Stimulated activated CD8-positive, alpha-beta memory T cell treated with anti-CD3 and anti-CD28 coated beads, Interleukin-4, amount 100 ng/mL, for 1 hour (primary cell): Measurements from ENCODE around the gene AP3B2.

Experiments used
- DNase-seq, 2 donors: peaks; one replicate each; pipeline ENCODE4 v3.0.0-alpha.2; 2020; ENCODE audit warnings: low read depth in 2 of 2, low spot score in 1 of 2

Gene AP3B2

DNA sequence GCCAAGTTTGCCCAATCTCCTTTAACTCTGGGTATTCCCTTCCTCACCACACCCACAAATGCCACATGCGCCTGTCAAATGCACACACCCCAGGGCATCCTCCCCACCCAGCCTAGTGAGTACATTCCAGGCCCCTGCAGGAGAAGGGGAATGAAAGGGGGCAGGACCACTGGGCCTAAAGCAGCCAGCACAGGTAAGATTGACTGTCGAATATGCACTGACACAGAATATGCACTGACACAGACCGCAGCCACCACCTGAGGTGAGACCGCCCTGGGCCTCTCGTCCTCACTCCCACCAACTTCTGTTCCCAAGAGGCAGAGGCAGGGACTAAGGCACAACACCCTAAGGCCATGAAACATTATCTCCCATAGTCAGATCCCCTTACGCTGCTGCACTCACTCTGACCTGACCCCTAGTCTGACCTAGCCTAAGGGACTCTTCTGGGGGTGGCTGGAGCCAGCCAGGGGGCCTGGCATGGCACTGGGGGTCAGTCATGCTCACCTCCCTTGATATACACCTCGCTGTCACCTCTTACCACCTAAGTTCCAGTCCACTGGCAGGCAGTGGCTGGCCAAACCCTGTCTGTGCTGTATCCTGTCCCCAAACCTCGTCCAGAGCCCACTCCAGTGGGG lies 10.8 kb downstream of the AP3B2 start:
- DNase-seq: no peak

DNA sequence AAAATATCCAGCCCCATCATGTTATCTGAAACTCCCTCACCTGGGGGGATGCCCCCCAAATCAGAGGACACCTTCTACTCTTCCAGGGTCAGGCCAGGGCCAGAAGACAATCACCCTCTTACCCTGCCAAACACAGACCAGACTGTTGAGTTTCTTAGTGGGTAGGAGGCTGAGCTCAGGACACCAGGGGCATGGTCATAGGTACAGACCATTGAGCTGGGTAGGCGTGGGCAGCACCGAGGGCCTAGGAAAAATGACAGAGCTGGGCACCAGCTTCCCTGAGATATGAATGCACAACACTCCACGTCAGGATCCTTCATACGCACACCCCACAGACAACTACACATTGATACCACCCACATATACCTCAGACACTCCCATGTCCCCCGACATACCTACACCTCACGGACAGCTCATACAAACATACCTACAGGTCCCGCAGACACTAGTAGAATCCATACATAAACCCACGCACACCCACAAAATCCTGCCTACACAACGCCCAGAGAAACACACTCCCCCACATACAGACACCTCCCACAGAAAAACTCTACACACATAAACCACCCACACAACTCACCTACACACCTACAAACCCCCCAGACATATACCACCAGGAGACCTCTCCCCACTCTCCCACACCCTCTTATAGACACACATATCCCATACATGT lies 11.8 kb downstream of the AP3B2 start:
- DNase-seq: no peak

DNA sequence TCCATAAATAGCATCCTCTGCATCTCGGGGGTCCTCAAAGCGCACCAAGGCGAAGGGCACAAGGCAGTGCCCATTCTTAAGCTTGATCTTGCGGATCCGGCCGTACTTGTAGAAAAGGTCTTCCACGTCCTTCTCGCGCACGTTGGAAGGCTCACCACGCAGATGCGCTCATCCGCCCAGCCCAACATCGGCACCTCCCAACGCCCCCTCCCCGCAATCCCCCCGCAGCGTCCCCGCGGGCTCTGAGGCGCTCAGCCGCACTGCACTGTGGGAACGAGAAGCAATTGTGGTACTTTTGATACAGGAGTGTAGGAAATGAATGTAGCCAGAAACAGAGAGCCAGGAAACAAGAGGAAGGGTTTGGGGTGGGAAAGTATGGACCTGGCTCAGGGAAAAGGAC lies 17.5 kb downstream of the AP3B2 start:
- DNase-seq: no peak

DNA sequence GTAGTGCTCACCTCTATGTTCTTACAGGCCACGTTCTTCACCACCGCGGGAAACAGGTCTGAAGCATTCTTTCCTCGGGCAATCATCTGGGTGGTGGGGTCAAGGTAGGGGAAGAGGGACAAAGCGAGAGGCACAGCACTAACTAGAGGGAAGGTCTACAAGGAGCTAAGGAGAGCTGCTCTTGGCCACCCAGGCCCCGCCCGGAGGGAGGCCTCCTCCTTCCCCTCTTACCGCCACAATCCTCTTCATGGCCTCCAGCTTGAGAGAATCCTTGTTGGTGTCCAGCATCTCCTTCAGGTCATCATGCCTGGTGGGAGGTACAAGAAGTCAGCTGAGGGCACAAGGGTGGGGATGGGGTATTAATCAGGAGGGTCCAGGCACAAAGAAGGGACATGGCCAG lies 20.5 kb downstream of the AP3B2 start:
- DNase-seq: no peak

DNA sequence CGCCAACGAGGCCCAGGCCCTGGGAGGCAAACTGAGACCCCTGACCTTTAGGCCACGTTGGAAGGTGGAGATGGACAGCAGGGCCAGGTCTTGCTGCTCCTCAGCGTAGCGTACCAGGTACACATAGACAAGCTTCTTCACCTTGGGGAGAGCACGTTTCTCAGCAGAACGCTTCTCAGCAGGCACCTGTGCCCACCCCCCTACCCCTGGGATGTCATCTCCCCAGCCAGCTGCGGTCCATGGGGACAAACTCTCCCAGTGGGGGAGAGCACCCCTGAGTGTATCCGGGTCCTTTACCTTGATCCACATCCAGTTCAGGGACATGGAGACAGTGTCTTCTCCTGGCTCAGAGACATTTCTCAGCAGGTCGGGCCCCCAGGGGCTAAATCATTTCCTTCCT lies 21.0 kb downstream of the AP3B2 start:
- no peak for DNase-seq

DNA sequence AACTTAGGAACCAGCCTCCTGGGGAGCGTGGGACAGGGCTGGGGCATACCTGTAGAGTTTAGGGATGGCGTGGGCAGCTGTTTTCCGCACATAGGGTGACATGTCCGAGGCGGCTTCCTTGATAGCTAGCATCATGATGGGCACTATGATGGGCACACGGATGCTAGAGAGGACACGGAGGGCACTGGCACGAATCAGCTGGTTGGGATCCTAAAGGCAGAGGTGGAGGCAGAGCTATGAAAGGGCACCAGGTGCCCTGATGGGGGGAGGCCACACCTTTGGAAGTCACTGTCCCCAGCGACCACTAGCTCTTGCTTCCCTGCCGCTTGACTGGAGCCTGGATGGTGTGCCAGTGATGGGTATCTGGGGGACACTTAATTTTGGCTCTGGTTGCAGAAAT lies 28.3 kb downstream of the AP3B2 start:
- DNase-seq: no peak

DNA sequence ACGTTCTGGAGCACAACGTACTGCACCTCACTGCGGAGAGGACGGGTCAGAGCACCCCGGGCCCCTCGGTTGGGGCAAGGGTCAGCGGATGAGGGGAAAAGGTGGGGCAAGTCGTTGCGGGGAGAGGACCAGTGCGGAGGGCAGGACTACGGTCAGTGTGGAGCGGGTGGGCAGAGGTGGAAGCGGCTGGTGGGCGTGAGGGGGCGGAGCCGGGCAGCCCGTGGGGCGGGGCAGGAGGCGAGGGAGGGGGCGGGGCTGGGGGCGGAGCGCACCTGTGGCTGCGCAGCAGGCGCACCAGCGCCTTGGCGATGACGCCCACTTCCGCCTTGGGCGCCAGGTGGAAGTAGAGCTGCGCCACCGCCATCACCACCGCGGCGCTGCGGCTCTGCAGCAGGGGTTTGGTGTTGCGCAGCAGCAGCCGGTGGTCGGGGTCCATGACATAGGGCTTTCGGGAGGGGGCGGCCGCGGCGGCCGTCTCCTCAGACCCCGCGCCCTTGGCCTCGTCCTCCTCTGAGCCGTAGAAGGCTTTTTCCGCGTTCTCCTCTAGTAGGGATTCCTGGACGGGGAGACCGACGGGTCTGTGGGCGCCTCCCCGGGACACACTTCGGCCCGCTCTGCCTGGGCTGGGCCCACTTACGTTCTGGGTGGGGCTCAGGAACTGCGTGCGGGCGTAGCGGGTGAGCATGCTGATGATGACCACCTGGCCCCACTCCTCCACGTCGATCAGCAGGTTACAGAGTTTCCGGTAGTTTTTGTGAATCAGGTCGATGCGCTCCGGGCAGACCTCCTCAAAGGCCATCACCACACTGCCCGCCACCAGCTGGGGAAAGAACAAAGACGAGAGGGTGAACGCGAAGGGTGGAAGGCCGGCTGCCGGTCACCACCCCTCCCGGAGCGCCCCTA lies 29.2 kb downstream of the AP3B2 start:
- DNase-seq: peak; percentile 42 to 55

DNA sequence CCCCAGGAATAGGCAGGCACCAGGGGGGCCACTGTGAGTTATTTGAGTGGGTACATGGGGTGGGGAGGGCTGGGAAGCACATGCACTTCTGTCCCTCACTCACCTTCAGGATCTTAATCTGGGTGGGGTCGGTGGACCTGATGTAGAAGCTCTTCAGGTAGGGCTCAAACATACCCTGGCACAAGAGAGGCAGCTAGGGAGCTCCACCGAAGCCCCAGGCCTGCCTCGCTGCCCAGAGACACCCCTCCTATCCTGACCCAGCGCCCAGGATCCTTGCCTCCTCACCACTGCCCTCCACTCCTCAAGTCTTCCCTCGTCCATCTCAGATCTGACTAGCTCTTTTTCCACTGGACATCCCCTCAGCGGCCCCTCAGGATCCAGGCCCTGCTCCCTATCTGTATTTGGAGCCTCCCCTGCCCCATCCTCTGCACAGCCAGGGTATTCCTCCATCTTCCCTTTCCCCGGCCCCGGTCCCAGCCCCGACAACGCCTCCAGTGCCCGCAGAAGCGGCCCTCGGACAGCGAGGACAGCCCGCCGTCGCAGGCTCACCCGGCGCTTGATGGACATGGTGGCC lies 30.0 kb downstream of the AP3B2 start:
- DNase-seq: no peak

DNA sequence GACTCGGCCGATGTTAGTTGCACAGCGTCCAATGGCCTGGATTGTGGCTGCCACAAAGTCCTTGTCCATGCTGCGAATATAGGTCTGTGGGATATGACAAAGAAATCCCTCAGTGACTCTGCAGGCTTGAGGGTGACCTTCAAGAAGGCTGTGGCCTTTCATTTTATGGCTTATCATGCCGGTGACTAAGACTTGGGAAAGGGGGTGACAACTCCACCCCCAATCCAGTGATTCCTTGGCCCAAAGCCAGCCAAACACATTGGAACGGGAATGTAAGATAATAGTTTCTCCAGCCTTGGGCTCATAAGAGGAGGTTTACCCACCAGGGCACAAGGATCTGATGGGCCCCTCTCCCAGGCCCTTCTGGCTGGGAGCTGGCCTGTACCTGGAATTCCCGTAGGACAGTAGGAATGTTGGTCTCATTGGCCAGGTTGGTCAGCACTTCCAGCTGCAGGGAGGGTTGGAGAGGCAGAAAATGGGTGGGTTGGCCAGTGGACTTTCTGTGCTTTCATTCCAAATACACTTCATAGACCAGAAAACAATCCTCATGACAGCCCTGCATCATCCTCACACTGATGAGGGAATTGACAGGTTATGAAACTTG lies 31.9 kb downstream of the AP3B2 start:
- DNase-seq: no peak

DNA sequence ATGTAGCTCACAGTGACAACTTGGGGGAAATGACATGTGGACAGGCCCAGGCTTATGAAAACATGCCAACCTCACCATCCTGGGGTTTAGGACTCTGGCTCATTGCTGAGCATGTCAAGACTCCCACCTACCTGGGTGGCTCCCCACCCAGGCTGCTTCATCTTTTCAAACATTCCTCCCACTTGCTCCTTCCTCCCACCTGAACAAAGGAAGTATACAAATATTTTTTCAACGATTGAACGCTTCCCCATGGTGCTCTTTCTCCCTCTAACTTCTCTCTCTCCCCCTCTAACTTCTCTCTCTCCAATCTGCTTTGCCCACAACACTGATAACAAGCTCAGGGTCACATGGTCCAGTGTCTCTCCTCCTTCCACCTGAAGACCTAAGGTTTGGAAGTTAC lies 34.8 kb downstream of the AP3B2 start:
- DNase-seq: no peak

DNA sequence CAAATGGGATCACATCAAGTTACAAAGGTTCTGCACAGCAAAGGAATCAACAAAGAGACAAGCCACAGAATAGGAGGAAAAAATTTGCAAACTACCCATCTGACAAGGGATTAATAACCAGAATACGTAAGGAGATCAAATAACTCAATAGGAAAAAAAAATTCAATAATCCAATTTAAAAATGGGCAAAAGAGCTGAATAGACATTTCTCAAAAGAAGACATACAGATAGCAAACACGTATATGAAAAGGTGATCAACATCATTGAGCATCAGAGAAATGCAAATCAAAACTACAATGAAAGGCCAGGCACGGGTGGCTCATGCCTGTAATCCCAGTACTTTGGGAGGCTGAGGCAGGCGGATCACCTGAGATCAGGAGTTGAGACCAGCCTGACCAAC lies 39.0 kb downstream of the AP3B2 start:
- DNase-seq: no peak

DNA sequence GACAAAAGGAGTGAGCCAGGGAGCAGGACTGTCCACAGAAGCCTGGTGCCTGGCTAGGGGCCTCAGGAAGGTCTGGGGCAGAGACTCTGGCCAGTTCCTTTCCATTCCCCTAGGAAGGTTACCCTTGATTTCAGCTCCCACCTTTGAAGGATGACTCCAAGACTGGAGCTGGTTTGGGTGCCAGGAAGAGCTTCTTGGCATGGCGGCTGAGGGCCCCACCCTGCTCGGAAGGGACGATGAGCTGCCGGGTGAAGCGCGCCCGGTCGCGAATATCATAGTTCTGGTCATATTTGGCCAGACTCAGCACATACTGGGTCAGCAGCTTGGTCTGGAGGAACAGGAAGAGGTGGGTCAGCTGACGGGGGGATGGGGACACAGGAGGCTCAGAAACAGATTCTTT lies 43.1 kb downstream of the AP3B2 start:
- DNase-seq: no peak

DNA sequence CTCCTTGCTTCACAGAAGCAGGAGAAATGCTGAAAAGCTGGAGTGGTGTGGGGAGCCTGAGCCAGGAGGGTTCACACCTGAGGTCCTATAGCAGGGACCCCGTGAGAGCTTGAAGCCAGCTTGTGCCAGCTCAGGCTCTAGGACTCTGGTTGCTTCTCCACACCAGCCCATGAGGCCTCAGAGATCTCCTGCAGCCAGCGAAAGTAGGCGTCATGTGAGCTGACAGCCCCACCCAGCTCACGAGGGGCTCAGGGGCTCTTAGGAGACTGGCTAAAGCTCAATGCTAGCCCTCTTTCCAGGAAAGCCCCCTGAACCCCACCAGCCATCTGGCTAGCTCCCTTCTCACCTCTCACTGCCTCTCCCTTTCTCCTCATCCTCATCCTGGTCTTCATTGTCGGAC lies 45.7 kb downstream of the AP3B2 start:
- DNase-seq: no peak

DNA sequence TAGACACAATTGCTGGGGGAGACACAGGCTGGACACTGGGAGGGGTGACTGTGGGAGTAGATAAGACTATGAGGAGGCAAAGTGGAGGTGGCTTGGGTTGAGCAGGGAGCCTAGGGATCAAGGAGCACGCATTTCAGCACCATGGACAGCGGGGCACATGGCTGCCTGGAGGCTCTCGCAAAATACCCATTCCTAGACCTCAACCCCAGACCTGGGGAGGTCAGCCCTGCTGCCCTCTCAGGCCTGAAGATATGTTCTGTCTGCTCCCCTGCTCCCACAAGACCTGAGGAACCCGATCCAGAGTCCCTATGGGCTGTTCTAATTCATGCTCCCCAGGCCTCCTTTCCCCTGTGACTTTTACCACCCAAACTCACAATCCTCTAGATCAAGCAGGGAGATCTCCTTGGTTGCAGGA lies 46.5 kb downstream of the AP3B2 start:
- no peak for DNase-seq

DNA sequence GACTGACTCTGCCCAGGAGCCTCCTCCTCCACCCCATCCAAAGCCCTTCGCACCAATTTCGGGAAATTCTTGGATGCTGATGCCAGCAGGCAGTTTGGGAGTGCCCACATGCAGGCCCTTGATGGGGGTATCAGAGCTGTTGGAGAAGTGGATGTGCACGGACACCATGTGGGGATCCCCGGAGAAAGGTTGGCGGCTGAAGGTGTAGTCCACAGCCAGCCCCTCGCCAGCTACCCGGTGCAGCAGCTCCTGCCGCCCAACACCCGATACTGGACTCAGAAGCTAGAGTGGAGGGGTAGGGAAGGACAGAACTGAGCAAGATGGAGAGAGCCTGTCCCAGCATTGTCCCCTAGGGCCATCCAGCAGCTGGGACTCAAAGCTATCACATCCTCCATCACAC lies 47.0 kb downstream of the AP3B2 start:
- DNase-seq: no peak

DNA sequence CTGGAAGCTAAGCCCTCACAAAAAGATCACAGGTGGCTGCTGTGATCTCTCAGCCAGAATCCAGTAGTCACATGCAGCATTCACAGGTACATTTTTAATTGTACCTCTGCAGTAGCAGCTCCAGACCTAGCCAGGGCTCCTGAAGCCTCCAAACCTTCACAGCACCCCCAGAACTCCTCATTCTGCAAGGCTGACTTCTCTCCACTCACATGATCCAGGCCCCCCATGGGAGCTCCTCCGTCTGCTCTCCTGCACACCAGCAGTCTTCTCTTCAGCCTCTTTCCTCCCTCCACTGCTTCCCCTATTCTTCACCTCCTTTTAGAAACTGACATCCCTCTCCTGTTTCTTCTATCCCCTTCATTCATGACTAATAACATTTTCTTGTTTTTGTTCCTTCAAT lies 49.3 kb downstream of the AP3B2 start:
- DNase-seq: no peak

DNA sequence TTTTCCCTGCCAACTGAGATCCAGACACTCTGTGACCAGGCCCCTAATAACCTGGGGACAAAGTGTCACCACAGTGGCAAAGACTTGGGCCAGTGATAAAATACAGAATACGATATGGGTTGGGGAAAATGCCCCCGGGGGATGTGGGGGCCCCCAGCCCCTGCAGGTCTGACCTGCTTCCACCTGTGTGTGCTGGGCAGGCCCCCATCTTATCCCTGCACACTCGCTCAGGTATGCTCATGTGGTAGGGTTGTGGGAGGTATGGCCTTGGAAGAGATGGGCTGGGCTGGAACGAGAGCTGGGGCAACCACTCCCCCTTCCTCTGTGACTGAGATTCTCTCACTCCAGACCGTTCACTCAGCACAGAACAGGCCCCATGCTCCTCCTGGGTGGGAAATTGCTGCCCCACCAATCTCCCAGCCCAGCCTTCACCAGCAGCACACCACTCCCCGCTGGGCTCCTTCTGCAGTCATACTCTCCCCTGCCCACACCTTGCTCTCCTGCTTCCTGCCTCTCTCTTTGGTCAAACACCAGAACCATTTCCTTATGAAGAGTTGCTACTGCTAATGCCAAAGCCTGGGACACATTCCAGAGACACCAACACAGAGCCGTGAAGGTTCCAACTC lies 52.9 kb downstream of the AP3B2 start:
- no peak for DNase-seq

DNA sequence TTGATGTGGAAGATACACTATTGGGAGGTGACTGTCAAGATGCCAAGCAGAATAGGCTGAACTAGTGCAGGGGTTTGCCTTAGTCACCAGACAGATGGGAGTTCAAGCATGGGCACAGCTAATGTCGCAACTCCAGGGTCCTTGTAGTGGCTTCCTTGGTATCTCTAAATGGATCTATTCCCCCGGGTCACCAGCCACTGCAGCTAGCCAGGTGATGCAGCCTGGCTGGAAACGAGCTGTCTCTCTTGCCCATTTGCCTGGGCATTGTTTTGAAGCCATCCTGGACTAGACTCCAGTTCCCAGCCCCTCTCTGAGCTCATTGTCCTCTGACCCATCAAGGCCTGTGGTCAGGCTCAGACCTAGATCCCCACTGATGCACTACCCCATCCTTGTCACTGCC lies 54.1 kb downstream of the AP3B2 start:
- no peak for DNase-seq

DNA sequence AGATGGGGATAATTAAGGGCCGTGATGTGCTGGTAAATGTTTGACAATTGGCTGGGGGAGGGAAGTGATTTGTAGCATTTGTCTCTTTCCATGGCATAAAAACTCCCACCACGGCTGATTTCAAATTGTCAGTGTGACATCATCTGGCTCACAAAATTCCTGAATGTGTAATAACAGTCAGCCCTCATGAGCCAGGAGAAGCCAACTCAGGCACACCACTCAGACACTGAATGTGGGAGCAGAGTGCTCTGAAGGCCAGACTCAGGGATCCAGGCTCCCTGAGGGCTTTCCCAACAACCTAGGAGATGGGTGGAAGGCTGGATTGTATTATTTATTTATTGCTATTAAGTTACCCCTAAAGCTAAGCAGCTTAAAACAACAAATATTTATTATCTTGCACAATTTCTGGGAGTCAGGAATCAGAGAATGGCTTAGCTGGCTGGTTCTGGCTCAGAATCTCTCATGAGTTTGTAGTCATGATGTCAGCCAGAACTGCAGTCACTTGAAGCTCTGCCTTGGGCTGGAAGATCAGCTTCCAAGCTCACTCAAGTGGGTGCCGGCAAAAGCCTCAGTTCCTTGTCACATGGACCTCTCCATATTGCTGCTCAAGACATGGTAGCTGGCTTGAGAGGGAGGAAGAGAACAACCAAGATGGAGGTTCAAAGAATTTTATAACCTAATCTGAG lies 56.0 kb downstream of the AP3B2 start:
- DNase-seq: no peak

DNA sequence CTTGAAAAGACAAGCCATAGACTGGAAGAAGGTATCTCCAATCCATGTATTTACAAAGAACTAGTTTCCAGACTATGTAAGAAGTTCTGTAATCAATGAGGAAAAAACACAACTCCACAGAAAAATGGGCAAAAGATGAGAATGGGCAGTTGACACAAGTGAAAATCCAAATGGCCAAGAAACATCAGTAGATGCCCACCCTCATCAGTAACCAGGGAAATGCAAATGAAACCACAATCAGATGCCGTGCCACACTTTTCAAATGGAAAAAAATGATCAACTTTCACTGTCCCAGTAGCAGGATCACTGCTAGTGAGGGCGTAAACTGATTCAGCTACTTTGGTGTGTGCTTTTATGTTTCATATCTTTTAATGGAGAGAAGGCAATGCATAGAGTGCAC lies 58.0 kb downstream of the AP3B2 start:
- no peak for DNase-seq
